Left colon (tissue), 2 donors: ENCODE results near the gene CMC1. TPM values are rescaled to one million over a fixed set of nuclear protein-coding genes. Genes with fewer than 3 reads are reported as not detected.
A peak's percentile ranks its signal among the peaks of the same experiment; 100 is the strongest.

Experiments used
- ATAC-seq: fragments of 200-7000 bp; cut with Tn5 transposase; one replicate; pipeline ENCODE4 v1.9.1; 2020; ENCODE audit warnings: mild to moderate bottlenecking, moderate library complexity
- DNase-seq, 2 donors: peaks; one replicate each; pipeline ENCODE4 v3.0.0-alpha.2; 2020
- intact Hi-C, 2 donors: fragments of 100-400 bp; cut with DNase I in 1 of 2; cut with micrococcal nuclease in 1 of 2; formaldehyde crosslinking; loops; one replicate each; pipeline versions ENCODE4 v1.11.2 to v1.14.0; 2022; cut with DNase I, micrococcal nuclease
- total RNA-seq, 2 donors: library from RNA; stranded (reverse); fragmentation: NEBNext Ultra II Directional; extraction: Animal tissue kit (Norgen Biotek cat#: 25700); gene quantifications; one replicate each; pipeline ENCODE4 v1.2.1, GENCODE V29; 2021
- donor health status: DM: no; HTN: no; CAD: no.
- donor health status: DM: yes; HTN: yes; CAD: no.

The CMC1 gene
- total RNA-seq, 2 donors from 2014 or later = 24.3 to 36.0 TPM

- no peak for DNase-seq
- intact Hi-C loops = no loop called here
- ATAC-seq = no peak
Observed at GRCh38 chr3:28345690-28346089, 104.3 kb downstream of the CMC1 start.

DNA sequence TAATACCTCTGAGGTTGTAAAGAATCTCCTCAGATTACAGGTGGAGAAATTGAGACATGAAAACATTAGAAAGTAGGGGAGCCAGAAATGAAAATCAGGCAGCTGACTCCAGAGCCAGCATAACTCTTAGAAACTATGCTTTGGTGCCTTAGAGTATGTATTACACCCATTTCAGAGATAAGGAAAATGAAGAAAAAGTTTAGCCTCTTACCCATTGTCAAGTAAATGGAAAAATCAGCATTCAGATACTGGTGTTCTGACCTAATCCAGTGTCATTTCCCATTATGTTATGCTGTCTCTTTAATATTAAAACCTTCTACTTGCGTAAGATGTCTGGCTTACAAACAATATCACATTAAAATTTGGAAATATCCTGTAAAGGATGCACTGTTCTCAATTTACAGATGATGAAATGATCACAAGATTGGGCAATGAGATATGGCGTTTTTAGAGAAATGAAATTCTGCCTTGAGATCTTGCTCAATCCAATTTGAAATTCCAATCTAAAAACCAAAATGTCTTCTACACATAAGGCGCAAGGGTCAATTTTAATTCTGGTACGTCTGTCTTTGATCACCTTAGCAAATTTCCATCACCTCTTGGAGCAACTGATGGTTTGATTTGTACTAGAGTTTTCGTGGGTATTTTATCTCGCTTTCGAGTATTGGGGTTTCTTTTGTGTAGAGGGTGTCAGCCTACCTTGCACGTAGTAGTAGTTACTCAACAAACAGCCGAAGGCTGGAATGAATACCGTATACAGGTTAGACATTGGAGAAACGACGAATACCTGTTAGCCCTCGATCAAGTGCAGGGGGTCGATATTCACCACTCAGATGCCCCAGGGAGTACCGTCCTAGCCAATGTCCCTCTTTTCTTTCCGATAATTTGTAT is 106.2 kb downstream of the CMC1 start:
- ATAC-seq (no peak), DNase-seq (peak in 1 of 2 donors; percentile 5)
- intact Hi-C loops = no loop called here

- ATAC-seq = peak; percentile 76
- intact Hi-C loops = no loop called here
- no peak for DNase-seq
Observed at GRCh38 chr3:28348265-28348628, 106.8 kb downstream of the CMC1 start.

DNA sequence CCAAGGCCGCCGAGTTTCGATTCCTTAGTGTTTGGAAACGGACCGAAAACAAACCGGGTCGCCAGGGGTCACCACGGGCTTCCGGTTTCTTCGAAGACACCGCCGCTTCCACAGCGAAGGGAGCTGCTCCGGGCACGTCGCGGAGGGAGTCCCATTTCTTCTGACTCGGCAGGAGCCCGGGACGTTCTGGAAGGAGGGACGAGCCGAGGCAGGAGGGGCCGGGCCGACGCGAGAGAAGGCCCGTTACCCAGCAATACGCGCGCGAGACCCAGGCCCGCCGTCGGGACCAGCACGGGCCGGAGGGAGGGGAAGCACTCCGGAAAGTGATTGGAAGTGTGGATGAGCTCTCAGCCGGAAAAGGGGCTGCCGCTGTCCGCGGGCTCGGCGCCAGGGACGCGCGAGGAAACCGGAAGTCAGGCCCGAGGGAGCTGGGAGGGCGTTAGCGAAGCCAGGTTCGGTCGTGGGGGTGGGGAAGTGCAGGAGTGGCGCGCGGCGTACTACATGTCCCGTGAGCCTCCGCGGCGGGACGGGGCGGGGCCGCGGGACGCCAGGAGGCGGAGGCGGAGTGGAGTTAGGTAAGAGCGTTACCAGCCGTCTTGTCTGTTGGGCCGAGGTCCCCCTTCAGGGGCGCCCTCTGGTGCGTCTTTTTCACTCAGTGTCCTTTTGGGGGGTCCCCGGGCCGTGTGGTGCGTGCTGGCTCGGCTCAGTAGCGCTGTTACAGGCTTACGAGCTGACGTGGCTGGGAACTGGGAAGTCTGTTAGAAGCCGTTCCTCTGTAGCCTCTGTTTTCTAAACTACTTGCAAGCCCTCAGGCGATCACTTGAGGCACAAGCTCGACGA is 107.4 kb downstream of the CMC1 start, which contains the start of the genes AZI2 and ZCWPW2:
Gene AZI2, minus strand, starts transcription at position 196 of the 840 bp plus-strand sequence. CDS start 8,207 bp downstream, outside the sequence.
Gene ZCWPW2, plus strand, starts transcription at position 93 of the 840 bp plus-strand sequence. CDS start 64,348 bp downstream, outside the sequence.
- intact Hi-C loops = no loop called here
- DNase-seq = peak; percentile 96 to 98
- ATAC-seq = peak; percentile 98

DNA sequence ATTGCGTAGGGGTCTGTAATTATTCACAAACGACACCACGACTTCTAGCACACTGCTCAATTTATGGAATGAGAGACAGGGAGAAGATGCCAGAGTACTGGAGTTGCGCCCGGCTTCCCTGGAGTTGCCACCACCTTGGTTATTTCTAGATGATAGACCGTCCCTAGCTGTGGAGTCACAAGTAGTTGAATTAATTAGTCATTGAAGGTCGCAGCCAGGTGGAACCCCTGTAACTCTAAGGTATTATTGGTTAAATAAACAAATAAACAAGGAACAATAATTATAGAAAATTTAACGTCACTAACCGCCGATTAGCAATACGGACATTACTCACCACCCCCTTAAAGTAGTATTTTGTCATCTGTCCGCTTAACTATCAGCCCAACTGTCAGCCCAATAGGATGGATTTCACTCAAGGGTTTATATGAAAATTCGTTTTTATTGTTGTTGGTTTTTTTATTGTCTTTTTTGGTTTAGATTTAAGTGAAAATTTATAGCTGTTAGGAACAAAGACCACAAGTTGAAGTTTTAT is 108.1 kb downstream of the CMC1 start:
- DNase-seq = no peak
- intact Hi-C loops = no loop called here
- ATAC-seq = peak; percentile 8

Other genes starting within 250 kb of the CMC1 start
- under 1 TPM; 0.42 to 0.98 TPM for gene ZCWPW2, start 107.1 kb downstream of the CMC1 start, total RNA-seq
- gene AZI2, start 107.2 kb downstream of the CMC1 start, total RNA-seq = 10 to 100 TPM; 43.6 to 58.0 TPM